Vagina (tissue), 2 donors: ENCODE data around the gene NAGS. TPM values are rescaled to one million over a fixed set of nuclear protein-coding genes. Genes with fewer than 3 reads are reported as not detected.
"Not testable (repeated sequence)": the region's sequence is repeated elsewhere in the genome, so short reads cannot be mapped to it uniquely, and the experiment has no call there.

Experiments used
- DNase-seq, 2 donors: peaks; one replicate each; pipeline ENCODE4 v3.0.0-alpha.2; 2017; ENCODE audit errors: extremely low spot score in 2 of 2
- H3K27ac ChIP-seq: fragments of 200-600 bp; sonication (generic); one replicate; pipeline ENCODE4 v1.5.1; 2019
- H3K27me3 ChIP-seq: fragments of 200-600 bp; sonication (generic); one replicate; pipeline ENCODE4 v1.5.1; 2019
- H3K36me3 ChIP-seq, 2 donors: fragments of 200-600 bp; sonication (generic); one replicate each; pipeline ENCODE4 v1.5.1; 2017 to 2019
- H3K4me1 ChIP-seq: fragments of 200-600 bp; sonication (generic); one replicate; pipeline ENCODE4 v1.5.1; 2019
- H3K4me3 ChIP-seq, 2 donors: fragments of 200-600 bp; sonication (generic); 1 replicate in 1 of 2; 2 replicates in 1 of 2; pipeline ENCODE4 v1.5.1; 2016 to 2019
- H3K9me3 ChIP-seq: fragments of 200-600 bp; sonication (generic); one replicate; pipeline ENCODE4 v1.5.1; 2019
- CTCF ChIP-seq, 3 experiments: fragments of 450-650 bp in 2 of 3; fragments of 200-600 bp in 1 of 3; sonication (generic) in 1 of 3; IDR thresholded peaks; one replicate each; pipeline ENCODE4 v1.5.1; 2017 to 2019; ENCODE audit warnings: antibody characterized with exemption in 3 of 3, mild to moderate bottlenecking in 2 of 3, moderate library complexity in 2 of 3
- POLR2A ChIP-seq, 2 donors: fragments of 450-650 bp; IDR thresholded peaks; one replicate each; pipeline ENCODE4 v1.6.1; 2017; ENCODE audit warnings: antibody characterized with exemption in 2 of 2, mild to moderate bottlenecking in 2 of 2, moderate library complexity in 2 of 2
- POLR2AphosphoS5 ChIP-seq, 2 donors: sonication (generic); formaldehyde crosslinking; IDR thresholded peaks; one replicate each; pipeline ENCODE4 v1.9.0; 2017; ENCODE audit warnings: antibody characterized with exemption in 2 of 2, mild to moderate bottlenecking in 2 of 2, low read depth in 1 of 2; ENCODE audit not compliant: insufficient read depth in 1 of 2
- intact Hi-C: fragments of 100-400 bp; cut with DNase I; formaldehyde crosslinking; loops from one replicate; pipeline ENCODE4 v1.15.1; 2023
- total RNA-seq: library from RNA; depleted of rRNA; stranded (reverse); fragments of >200 nt; gene quantifications from one replicate; pipeline ENCODE4 v1.2.3, GENCODE V29; 2016

The NAGS gene
- total RNA-seq, 1 donor from 2014 or later: 4.9 TPM

GRCh38 chr17:44030482-44030881 is 26.1 kb downstream of the NAGS start:
- Histone ChIP-seq H3K36me3 (peaks cover 0 to 22% of the 10 kb centered on the region in 2 donors), H3K4me3 (no peak overlapping the region), H3K27me3 (no peaks in the 10 kb centered on the region), H3K9me3 (no peaks in the 10 kb centered on the region), H3K4me1 (no peaks in the 10 kb centered on the region), H3K27ac (no peak overlapping the region)
- DNase-seq: no peak
- TF ChIP-seq CTCF (IDR thresholded peaks at IDR 0.05): no peak
- no peak for TF ChIP-seq POLR2A (IDR thresholded peaks at IDR 0.05)
- TF ChIP-seq POLR2AphosphoS5 (IDR thresholded peaks at IDR 0.05; ENCODE audit: insufficient read depth in 1 of 2, low read depth in 1 of 2): no peak
- intact Hi-C loops: no loop called here

GRCh38 chr17:44033861-44034408 is 29.5 kb downstream of the NAGS start:
- no peak for TF ChIP-seq POLR2A (IDR thresholded peaks at IDR 0.05)
- no peak for TF ChIP-seq POLR2AphosphoS5 (IDR thresholded peaks at IDR 0.05; ENCODE audit: insufficient read depth in 1 of 2, low read depth in 1 of 2)
- no peak for TF ChIP-seq CTCF (IDR thresholded peaks at IDR 0.05)
- DNase-seq: no peak
- H3K27ac ChIP-seq: no peak overlapping the region
- intact Hi-C loops: no loop called here
- peaks cover 0 to 45% of the 10 kb centered on the region in 2 donors for H3K36me3 ChIP-seq
- no peaks in the 10 kb centered on the region for H3K9me3 ChIP-seq
- H3K27me3 ChIP-seq: no peaks in the 10 kb centered on the region
- no peak overlapping the region for H3K4me3 ChIP-seq
- H3K4me1 ChIP-seq: no peaks in the 10 kb centered on the region

GRCh38 chr17:44034688-44035087 is 30.3 kb downstream of the NAGS start:
- H3K27ac ChIP-seq, H3K27me3 ChIP-seq, DNase-seq, H3K4me1 ChIP-seq, H3K9me3 ChIP-seq, H3K4me3 ChIP-seq, intact Hi-C loops: not testable (repeated sequence)
- peaks cover 0 to 45% of the 10 kb centered on the region in 2 donors for H3K36me3 ChIP-seq

- TF ChIP-seq POLR2A (IDR thresholded peaks at IDR 0.05) (no peak), POLR2AphosphoS5 (IDR thresholded peaks at IDR 0.05; ENCODE audit: insufficient read depth in 1 of 2, low read depth in 1 of 2) (no peak), CTCF (IDR thresholded peaks at IDR 0.05) (no peak)
- no peak for DNase-seq
- no peak overlapping the region for H3K4me3 ChIP-seq
- intact Hi-C loops: no loop called here
- no peaks in the 10 kb centered on the region for H3K9me3 ChIP-seq
- H3K27ac ChIP-seq: no peak overlapping the region
- peaks cover 18% of the 10 kb centered on the region for H3K4me1 ChIP-seq
- peaks cover 0 to 42% of the 10 kb centered on the region in 2 donors for H3K36me3 ChIP-seq
- H3K27me3 ChIP-seq: no peaks in the 10 kb centered on the region
These were observed 33.0 kb downstream of the NAGS start for GRCh38 chr17:44037471-44037870.

GRCh38 chr17:44038604-44039011 is 34.2 kb downstream of the NAGS start:
- no peaks in the 10 kb centered on the region for H3K27me3 ChIP-seq
- no peak overlapping the region for H3K27ac ChIP-seq
- no peak overlapping the region for H3K4me3 ChIP-seq
- peaks cover 0 to 33% of the 10 kb centered on the region in 2 donors for H3K36me3 ChIP-seq
- TF ChIP-seq CTCF (IDR thresholded peaks at IDR 0.05): no peak
- TF ChIP-seq POLR2A (IDR thresholded peaks at IDR 0.05): no peak
- TF ChIP-seq POLR2AphosphoS5 (IDR thresholded peaks at IDR 0.05; ENCODE audit: insufficient read depth in 1 of 2, low read depth in 1 of 2): no peak
- no peak for DNase-seq
- no peaks in the 10 kb centered on the region for H3K9me3 ChIP-seq
- intact Hi-C loops: no loop called here
- peaks cover 29% of the 10 kb centered on the region for H3K4me1 ChIP-seq
